Urinary bladder (tissue), 4 donors: ENCODE data around the gene YTHDC2. TPM values are rescaled to one million over a fixed set of nuclear protein-coding genes. Genes with fewer than 3 reads are reported as not detected.
A peak's percentile ranks its signal among the peaks of the same experiment; 100 is the strongest.

Experiments
- DNase-seq: peaks from one replicate; pipeline ENCODE4 v3.0.0-alpha.2; 2015; ENCODE audit errors: extremely low spot score
- H3K27ac ChIP-seq: one replicate; pipeline ENCODE4 v1.5.1; 2013; ENCODE audit warnings: low read depth, mild to moderate bottlenecking, moderate library complexity
- H3K36me3 ChIP-seq: one replicate; pipeline ENCODE4 v1.6.1; 2013; ENCODE audit warnings: mild to moderate bottlenecking, moderate library complexity; ENCODE audit not compliant: insufficient read depth
- H3K4me1 ChIP-seq: one replicate; pipeline ENCODE4 v1.6.1; 2013; ENCODE audit warnings: mild to moderate bottlenecking, moderate library complexity; ENCODE audit not compliant: insufficient read depth
- H3K4me3 ChIP-seq: one replicate; pipeline ENCODE4 v1.5.1; 2013; ENCODE audit warnings: low read depth, low read length
- WGBS: extraction: QIAGEN DNeasy Blood & Tissue Kit; methylation state at CpG from one replicate; pipeline ENCODE4 v1.1.7; 2013; 5-methylcytosine and 5-hydroxymethylcytosine counted together
- polyA plus RNA-seq: library from polyadenylated mRNA; stranded (reverse); fragments of 200-250 nt; gene quantifications from one replicate; pipeline ENCODE4 v1.2.3, GENCODE V29; 2013
- total RNA-seq: library from RNA; depleted of rRNA; stranded (reverse); fragments of >200 nt; gene quantifications from one replicate; pipeline ENCODE4 v1.2.3, GENCODE V29; 2014
- donor health status: healthy with polysubstance abuse.
- donor health status: healthy.

The YTHDC2 gene
- total RNA-seq: 69.1 TPM
- polyA plus RNA-seq: 9.5 TPM

DNA sequence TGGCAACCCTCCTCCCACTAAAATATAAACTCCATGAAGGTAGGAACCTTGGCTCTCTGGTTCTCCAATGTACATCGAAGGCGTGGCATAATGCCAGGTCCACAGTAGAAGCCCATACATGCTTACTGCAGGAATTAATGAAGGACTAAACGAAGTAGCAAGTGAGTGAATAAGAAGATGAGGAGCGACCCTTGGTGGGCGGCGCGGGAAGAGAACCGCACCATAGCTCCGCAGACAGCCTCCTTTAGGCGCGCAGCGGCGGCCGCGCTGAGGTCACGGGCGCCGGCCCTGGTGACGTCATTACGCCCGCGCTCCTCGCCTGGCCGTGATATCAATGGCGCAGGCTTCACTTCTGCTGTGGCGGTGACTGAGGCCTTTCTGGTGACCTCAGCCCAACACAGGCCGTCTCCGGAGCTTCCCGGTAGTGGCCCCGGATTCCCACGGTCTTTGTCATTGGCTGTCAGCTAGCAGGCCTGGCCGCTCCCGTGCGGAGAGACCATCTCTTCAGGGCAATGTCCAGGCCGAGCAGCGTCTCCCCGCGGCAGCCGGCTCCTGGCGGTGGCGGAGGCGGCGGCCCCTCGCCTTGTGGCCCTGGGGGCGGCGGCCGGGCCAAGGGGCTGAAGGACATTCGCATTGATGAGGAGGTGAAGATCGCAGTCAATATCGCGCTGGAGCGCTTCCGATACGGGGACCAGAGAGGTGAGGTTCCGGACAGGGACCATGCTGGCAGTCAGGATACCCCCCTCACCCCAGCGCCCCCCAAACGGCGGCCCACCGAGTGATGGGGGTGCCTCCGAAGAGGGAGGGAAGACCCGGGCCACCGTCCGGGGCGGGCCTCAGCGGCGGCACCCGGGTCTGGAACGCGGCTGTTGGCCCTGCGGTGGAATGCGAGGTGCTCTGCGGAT is at the start of gene YTHDC2:
YTHDC2 (plus strand) TSS at position 311 of the 905 bp plus-strand sequence; CDS start at position 513, 202 bp downstream.
- Histone ChIP-seq H3K4me1 (no peaks in the 10 kb centered on the region), H3K36me3 (no peaks in the 10 kb centered on the region), H3K4me3 (peak within 1 kb of the TSS; percentile 82), H3K27ac (peak within 1 kb of the TSS; percentile 95)
- under 1% methylated on average over 72 of the region's 72 CpGs for WGBS
- DNase-seq: peak; percentile 46

DNA sequence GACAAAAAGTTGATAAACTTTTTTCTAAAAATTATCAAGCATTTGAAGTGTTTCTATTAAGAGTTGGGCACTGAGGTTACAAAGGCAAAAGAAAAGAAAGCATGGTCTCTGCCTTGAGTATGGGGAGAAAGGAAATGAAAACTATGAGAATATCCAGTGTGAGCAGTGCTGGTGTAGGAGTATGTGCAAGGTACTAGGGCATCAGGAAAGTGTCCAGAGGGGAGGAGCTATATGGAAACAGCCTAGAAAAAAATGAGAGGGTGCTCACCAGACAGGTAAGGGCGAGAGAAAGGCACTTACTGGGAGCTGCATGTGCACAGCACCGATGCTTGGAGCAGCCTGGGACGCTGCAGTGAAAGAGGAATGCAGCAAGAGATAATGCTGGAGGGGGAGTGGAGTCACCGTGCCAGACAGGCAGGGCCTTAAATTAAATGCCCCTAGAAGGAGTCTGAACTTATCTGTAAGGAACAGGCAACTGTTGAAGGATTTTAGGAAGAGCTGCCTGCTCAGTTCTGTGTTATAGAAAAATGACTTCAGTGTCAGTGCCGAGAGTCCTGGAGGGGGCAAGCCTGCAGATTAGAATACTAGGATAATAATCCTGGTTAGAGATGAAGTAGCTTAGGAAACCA is 39.3 kb upstream of the YTHDC2 start:
- H3K4me1 ChIP-seq: no peaks in the 10 kb centered on the region
- H3K27ac ChIP-seq: no peak overlapping the region
- WGBS: 24% methylated on average over 5 of the region's 5 CpGs
- no peaks in the 10 kb centered on the region for H3K36me3 ChIP-seq
- H3K4me3 ChIP-seq: no peak overlapping the region
- DNase-seq: no peak

DNA sequence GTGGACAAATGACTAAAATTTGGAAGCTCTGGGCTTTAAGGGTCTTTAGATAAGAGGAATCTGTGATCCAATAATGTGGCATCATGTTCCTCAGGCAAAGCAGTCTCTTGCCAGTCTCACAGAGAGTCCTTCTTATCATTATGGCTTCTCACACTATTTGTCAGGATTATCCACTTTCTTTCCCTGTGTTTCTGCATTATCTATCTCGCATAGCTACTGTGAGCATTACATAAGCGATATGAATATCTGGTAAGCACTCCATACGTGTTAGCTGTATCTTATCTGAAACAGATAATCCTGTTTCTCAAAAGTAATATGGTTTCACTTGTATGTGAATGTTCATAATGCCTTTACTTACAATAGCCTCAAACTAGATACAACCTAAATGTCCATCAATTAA is 34.8 kb upstream of the YTHDC2 start:
- whole genome bisulfite sequencing: 79% methylated on average over 3 of the region's 3 CpGs
- H3K27ac ChIP-seq: no peak overlapping the region
- DNase-seq: no peak

DNA sequence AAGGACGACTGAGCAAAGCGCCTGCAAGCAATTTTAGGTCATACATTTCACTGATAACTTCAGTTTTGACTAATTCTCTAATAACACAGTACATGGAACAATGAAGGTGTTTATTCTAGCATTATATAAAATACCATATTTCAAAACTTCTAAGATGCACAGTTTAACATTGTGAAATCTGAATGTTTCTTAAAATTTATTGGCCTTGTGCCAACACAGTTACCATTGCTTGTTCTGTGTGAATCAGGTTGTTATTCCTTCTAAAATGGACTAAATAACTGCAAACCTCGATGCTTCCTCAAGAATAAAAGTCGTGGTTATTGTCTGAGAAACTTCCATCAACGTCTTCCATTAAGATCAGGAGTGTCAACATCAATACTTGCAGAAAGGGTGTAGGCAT is 33.3 kb upstream of the YTHDC2 start:
- no peak overlapping the region for H3K27ac ChIP-seq
- no peaks in the 10 kb centered on the region for H3K4me1 ChIP-seq
- no peak for DNase-seq
- H3K36me3 ChIP-seq: no peaks in the 10 kb centered on the region
- 78% methylated on average over 5 of the region's 5 CpGs for WGBS
- no peak overlapping the region for H3K4me3 ChIP-seq

More for the DNA sequence above, 34.8 kb upstream of the YTHDC2 start:
- Histone ChIP-seq H3K4me1 (no peaks in the 10 kb centered on the region), H3K4me3 (no peak overlapping the region), H3K36me3 (no peaks in the 10 kb centered on the region)

DNA sequence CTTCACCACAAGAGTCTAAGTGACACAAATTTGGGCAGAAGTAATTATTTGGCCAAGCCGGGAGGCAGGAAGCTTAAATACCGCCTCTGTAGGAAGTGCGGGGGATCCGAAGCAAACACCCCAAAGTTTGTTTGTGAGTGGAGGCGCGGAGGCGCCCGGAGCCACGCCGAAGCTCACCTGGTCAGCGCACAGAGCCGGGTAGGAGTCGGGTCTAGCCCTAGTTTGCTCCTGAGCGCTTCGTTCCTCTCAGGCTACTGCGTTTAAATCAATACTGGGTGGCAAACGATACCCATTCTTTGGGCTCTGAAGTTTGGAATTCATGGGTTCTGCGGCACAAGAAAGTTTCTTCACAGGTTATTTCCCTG is 26.1 kb upstream of the YTHDC2 start:
- Histone ChIP-seq H3K36me3 (no peaks in the 10 kb centered on the region), H3K27ac (no peak overlapping the region), H3K4me1 (no peaks in the 10 kb centered on the region), H3K4me3 (peak overlapping the region; percentile 66)
- whole genome bisulfite sequencing: 1% methylated on average over 18 of the region's 18 CpGs
- no peak for DNase-seq

DNA sequence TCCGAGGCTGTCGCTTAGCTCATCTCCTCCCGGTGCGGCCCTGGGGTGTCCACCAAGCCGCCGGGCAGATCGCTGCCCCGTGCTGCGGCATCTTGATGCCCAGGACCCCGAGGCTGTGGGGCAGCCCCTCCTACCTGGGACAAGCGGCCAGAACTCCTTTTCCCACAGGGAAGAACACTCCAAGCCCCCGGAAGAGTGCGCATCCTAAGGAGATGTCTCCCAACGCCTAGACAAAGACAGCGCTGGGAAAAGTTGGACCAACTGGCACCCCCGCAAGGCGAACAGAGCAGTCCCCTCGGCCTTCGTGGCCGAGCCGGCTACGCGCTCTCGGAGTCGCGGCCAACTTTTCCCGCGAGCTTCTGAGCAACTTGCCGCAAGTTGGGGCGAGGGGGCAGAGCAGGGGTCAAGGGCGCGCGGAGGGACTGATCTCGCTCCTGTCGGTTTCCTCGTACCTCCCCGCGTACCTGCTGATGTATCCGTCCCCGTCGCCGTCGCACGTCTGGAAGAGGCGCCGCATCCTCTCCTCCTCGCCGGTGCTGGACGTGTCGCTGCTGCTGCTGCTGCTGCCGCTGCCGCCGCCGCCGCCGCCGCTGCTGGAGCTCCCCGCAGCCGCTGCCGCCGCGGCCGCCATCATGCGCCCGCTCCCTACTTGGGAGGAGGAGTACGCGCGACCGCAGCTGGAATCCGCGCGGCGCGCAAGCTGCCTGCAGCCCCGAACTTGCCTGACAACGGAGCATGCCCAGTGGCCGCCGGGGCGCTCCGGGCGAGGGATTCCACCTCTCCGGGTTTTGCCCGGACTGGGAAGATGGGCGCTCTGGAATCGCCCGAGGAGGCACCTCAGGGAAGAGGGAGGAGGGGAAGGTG is 25.5 kb upstream of the YTHDC2 start, which contains the start of gene MCC:
MCC (minus strand) TSS at position 673 of the 864 bp plus-strand sequence.
- DNase-seq: no peak
- no peaks in the 10 kb centered on the region for H3K36me3 ChIP-seq
- WGBS: under 1% methylated on average over 86 of the region's 86 CpGs
- no peaks in the 10 kb centered on the region for H3K4me1 ChIP-seq
- peak within 1 kb of the TSS; percentile 61 for H3K27ac ChIP-seq
- peak within 1 kb of the TSS; percentile 66 for H3K4me3 ChIP-seq

DNA sequence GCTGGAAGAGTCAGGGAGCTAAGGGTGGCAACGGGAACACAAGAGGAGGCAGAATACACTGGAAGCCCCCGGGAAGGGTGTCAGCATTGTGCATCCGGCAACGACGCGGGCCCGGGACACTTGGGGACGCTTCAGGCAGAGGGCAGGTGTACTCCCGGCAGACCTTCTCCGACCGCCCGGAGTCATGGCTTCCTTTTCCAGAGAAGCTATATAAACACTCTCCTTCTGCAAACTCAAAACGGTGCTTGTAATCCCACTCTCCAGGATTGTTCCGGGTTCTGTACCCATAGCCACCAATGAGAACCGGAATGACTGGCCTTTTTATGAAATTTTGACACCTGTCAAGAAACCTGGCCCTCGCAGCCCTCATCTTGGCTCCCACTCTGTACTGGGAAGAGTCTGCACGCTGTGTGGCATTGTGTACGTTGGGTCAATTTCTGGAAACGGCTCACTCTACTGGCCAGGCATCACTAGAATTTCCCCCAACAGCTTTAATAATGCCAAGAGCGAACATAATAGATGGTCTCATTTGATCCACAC is 24.8 kb upstream of the YTHDC2 start:
- Histone ChIP-seq H3K4me1 (no peaks in the 10 kb centered on the region), H3K4me3 (peak overlapping the region; percentile 66), H3K27ac (peak overlapping the region; percentile 28), H3K36me3 (no peaks in the 10 kb centered on the region)
- 12% methylated on average over 20 of the region's 20 CpGs for WGBS
- no peak for DNase-seq

DNA sequence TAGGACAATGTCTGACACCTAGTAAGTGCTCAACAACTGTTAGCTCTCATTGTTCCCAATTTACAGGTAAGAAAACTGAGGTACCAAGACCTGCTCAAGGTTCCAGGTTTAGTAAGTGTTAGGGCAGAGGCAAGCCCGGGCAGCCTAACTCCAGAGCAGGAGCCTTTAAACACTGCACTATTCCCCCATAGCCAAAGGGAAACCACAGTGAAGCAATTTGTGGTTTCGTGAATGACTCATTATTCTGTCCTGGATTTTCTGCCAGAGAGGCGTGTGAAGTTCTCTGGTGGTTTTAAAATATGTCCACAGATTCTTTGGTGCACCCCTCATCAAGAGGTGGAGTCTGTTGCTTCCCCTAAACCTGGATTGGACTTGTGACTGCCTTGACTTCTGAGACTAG is 24.2 kb upstream of the YTHDC2 start:
- no peak overlapping the region for H3K27ac ChIP-seq
- no peak overlapping the region for H3K4me3 ChIP-seq
- no peak for DNase-seq
- 31% methylated on average over 3 of the region's 3 CpGs for WGBS
- H3K36me3 ChIP-seq: no peaks in the 10 kb centered on the region
- no peaks in the 10 kb centered on the region for H3K4me1 ChIP-seq

DNA sequence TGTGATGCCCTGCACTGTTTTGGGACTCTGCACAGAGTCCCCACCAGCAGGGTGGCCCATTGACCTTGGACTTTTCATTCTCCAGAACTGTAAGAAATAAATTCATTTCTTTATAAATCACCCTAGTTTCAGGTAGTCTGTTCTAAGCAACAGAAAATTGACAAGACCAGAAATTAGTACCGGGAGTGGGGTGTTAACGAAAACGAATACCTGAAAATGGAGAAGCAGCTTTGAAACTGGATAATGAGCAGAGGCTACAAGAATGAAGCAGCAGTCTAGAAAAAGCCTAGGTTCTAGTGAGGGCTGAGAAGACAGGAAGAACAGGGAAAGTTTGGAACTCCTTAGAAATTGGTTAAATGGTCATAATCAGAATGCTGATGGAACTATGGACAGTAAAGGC is 23.2 kb upstream of the YTHDC2 start:
- H3K4me1 ChIP-seq: no peaks in the 10 kb centered on the region
- WGBS: over 99% methylated on average over 3 of the region's 3 CpGs

DNA sequence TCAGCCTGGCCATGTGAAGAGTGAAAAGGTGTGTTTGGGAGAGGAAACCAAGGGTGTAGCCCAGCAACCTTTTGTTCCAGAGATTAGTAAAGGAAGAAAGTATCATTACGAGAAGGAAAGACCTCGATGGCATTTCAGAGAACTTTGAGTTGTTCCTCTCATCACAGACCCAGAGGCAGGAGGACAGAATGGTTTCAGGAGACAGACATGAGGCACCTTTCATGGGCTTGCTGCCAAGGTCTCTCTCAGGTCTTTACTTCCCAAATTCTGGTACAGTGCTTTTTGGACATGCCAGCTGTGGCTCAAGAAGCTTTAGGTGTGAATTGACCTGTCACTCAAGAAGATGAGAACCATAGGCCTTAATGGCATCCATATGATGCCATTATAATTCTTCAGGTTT is 22.5 kb upstream of the YTHDC2 start:
- Histone ChIP-seq H3K4me3 (no peak overlapping the region), H3K36me3 (no peaks in the 10 kb centered on the region), H3K27ac (no peak overlapping the region), H3K4me1 (no peaks in the 10 kb centered on the region)
- WGBS: 93% methylated on average over 2 of the region's 2 CpGs
- DNase-seq: no peak

More for the DNA sequence above, 23.2 kb upstream of the YTHDC2 start:
- Histone ChIP-seq H3K36me3 (no peaks in the 10 kb centered on the region), H3K4me3 (no peak overlapping the region), H3K27ac (no peak overlapping the region)
- DNase-seq: no peak

DNA sequence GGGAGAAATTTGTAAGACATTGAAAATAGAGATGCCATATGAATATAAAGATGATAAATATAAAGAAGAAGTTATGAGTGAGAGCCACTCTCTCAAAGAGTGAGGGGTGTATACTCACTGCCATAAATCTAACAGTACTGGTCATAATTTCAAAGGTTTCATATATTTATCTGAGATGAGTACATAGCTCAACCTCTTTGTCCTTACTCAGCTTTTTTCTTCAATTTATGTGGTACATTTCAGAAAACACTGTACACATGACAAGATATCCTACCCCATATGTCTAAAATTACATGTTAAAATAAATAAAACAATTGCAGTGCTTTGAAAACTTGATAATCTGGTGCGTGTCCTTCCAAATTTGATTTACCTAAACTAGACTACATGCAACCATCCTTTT is 20.0 kb upstream of the YTHDC2 start:
- H3K4me1 ChIP-seq: no peaks in the 10 kb centered on the region
- H3K4me3 ChIP-seq: no peak overlapping the region
- WGBS: 88% methylated on average over 1 of the region's 1 CpG
- H3K27ac ChIP-seq: no peak overlapping the region
- no peaks in the 10 kb centered on the region for H3K36me3 ChIP-seq
- no peak for DNase-seq

DNA sequence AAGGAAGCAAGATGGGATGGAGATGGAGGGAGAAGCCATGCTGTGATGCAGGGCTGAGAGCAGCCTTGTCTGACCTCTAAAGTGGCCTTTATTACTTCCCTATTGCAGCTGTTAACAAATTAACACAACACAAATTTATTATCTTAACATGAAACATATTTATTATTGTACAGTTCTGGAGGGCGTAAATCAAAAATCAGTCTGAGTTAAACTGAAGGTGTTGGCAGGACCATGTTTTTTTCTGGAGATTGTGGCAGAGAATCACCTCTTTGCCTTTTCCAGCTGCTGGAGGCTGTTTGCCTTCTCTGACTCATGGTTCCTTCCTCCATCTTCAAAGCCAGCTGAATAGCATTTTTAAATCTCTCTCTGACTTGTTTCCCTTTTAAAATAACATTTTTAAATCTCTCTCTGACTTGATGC is 18.1 kb upstream of the YTHDC2 start:
- WGBS: 61% methylated on average over 1 of the region's 1 CpG
- no peak overlapping the region for H3K27ac ChIP-seq
- no peaks in the 10 kb centered on the region for H3K36me3 ChIP-seq
- no peak overlapping the region for H3K4me3 ChIP-seq
- no peak for DNase-seq
- no peaks in the 10 kb centered on the region for H3K4me1 ChIP-seq

DNA sequence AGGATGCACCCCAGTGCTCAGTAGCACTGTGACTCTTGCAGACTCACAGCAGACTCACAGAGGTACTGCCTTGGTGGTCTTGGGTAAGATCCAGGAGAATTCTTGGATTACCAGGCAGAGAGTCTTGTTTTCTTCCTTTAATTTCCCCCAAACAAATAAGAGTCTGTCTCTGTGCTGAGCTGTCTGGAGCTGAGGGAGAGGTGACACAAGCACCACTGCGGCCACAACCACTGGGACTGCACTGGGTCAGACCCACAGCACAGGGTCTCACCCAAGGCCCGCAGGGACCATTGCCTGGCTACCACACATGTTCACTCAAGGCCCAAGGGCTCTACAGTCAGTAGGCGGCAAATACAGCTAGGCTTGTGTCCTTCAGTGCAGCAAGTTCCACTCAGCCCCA is 11.4 kb upstream of the YTHDC2 start:
- 97% methylated on average over 3 of the region's 3 CpGs for WGBS
- Histone ChIP-seq H3K4me3 (no peak overlapping the region), H3K27ac (no peak overlapping the region), H3K4me1 (no peaks in the 10 kb centered on the region), H3K36me3 (no peaks in the 10 kb centered on the region)
- DNase-seq: no peak
